Measurements from ENCODE around the gene KCNIP4.

Gene KCNIP4

GRCh38 chr4:20926529-20926928, 1022.0 kb downstream of the KCNIP4 start:
- DNase-seq, result no peak

GRCh38 chr4:20925176-20925575, 1023.4 kb downstream of the KCNIP4 start:
- no peak for DNase-seq

- DNase-seq, result no peak
Observed at GRCh38 chr4:20922962-20923361, 1025.6 kb downstream of the KCNIP4 start.

- DNase-seq, result no peak
Observed at GRCh38 chr4:20916106-20916505, 1032.5 kb downstream of the KCNIP4 start.

GRCh38 chr4:20904966-20905365, 1043.6 kb downstream of the KCNIP4 start:
- DNase-seq, result no peak

- no peak for DNase-seq
Observed at GRCh38 chr4:20901851-20902250, 1046.7 kb downstream of the KCNIP4 start.

- DNase-seq, result no peak
Observed at GRCh38 chr4:20899591-20899990, 1049.0 kb downstream of the KCNIP4 start.

GRCh38 chr4:20895988-20896387, 1052.6 kb downstream of the KCNIP4 start:
- DNase-seq, result no peak

- DNase-seq, result no peak
Observed at GRCh38 chr4:20895208-20895607, 1053.4 kb downstream of the KCNIP4 start.

- DNase-seq, result no peak
Observed at GRCh38 chr4:20890761-20891160, 1057.8 kb downstream of the KCNIP4 start.

GRCh38 chr4:20889901-20890300, 1058.7 kb downstream of the KCNIP4 start:
- DNase-seq, result no peak

GRCh38 chr4:20883677-20884076, 1064.9 kb downstream of the KCNIP4 start:
- no peak for DNase-seq

- DNase-seq, result no peak
Observed at GRCh38 chr4:20883231-20883630, 1065.3 kb downstream of the KCNIP4 start.

- DNase-seq, result no peak
Observed at GRCh38 chr4:20882500-20882899, 1066.1 kb downstream of the KCNIP4 start.

- no peak for DNase-seq
Observed at GRCh38 chr4:20881658-20882057, 1066.9 kb downstream of the KCNIP4 start.

GRCh38 chr4:20878806-20879205, 1069.8 kb downstream of the KCNIP4 start:
- no peak for DNase-seq

- no peak for DNase-seq
Observed at GRCh38 chr4:20870436-20870835, 1078.1 kb downstream of the KCNIP4 start.

GRCh38 chr4:20868108-20868507, 1080.5 kb downstream of the KCNIP4 start:
- DNase-seq, result no peak

GRCh38 chr4:20860878-20861277, 1087.7 kb downstream of the KCNIP4 start:
- no peak for DNase-seq

GRCh38 chr4:20859097-20859781, 1089.3 kb downstream of the KCNIP4 start:
- no peak for DNase-seq

GRCh38 chr4:20857081-20857480, 1091.5 kb downstream of the KCNIP4 start:
- no peak for DNase-seq

GRCh38 chr4:20847124-20847747, 1101.3 kb downstream of the KCNIP4 start:
- no peak for DNase-seq

GRCh38 chr4:20844311-20844710, 1104.3 kb downstream of the KCNIP4 start:
- DNase-seq, result no peak

GRCh38 chr4:20840648-20841190, 1107.9 kb downstream of the KCNIP4 start:
- DNase-seq, result no peak
